LNCaP clone FGC (cell line): Measurements from ENCODE around the gene OTOGL.

Experiments used
- DNase-seq: peaks from one replicate; pipeline ENCODE4 v3.0.0-alpha.2; 2011; ENCODE audit warnings: low read depth
- H3K4me3 ChIP-seq: 2 replicates; pipeline ENCODE4 v1.5.1; 2011; ENCODE audit warnings: mild to moderate bottlenecking, low read depth, low read length, control low read depth
- TF ChIP-seq, protein P1 (sequence below): IDR thresholded peaks from 2 replicates; pipeline ENCODE4 v1.5.1; 2012; ENCODE audit warnings: mild to moderate bottlenecking; ENCODE audit not compliant: control insufficient read depth, insufficient read depth; ENCODE audit errors: extremely low read depth

Gene OTOGL

DNA sequence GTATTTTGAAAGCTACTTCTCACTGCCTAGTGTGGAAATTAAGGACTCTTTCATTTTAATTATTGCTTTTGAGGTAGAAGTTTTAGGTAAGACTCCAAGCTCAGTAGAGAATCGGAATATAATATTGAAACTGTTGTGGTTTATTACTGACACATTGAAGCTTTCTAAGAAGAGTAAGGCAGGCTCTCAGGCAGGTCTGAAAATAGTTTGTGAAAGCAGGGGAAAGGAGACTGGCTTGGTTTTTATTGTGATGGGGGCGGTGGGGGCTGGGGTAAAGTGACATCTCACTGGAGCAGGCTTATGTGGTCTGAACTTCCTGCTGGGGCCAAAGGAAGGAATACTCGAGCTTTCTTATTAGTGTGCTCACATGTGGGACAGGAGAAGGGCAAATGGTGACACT, 79.5 kb downstream of the OTOGL start:
- DNase-seq, result no peak
- no peak overlapping the region for H3K4me3 ChIP-seq
- TF ChIP-seq, protein P1, sequence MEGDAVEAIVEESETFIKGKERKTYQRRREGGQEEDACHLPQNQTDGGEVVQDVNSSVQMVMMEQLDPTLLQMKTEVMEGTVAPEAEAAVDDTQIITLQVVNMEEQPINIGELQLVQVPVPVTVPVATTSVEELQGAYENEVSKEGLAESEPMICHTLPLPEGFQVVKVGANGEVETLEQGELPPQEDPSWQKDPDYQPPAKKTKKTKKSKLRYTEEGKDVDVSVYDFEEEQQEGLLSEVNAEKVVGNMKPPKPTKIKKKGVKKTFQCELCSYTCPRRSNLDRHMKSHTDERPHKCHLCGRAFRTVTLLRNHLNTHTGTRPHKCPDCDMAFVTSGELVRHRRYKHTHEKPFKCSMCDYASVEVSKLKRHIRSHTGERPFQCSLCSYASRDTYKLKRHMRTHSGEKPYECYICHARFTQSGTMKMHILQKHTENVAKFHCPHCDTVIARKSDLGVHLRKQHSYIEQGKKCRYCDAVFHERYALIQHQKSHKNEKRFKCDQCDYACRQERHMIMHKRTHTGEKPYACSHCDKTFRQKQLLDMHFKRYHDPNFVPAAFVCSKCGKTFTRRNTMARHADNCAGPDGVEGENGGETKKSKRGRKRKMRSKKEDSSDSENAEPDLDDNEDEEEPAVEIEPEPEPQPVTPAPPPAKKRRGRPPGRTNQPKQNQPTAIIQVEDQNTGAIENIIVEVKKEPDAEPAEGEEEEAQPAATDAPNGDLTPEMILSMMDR, result no peak

DNA sequence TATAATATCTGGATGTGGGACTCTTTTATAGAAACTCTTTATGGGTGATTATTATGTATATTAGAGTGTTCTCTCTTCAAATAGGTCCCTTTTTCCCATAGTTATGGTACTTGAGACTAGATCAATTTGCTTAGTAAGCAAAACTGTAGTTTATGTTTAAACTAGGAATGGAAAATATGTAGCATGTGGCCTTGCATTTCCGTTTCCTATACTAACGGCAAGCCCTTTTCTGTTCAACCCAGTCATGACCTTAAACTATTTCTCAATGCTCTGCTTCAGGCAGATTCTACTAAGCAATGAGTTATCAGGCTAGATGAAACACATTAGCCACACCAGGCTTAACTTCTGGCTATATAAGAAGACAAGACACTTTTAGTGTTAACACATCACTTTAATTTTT, 84.6 kb downstream of the OTOGL start:
- no peak for DNase-seq
- no peak overlapping the region for H3K4me3 ChIP-seq
- TF ChIP-seq, protein P1, result no peak

DNA sequence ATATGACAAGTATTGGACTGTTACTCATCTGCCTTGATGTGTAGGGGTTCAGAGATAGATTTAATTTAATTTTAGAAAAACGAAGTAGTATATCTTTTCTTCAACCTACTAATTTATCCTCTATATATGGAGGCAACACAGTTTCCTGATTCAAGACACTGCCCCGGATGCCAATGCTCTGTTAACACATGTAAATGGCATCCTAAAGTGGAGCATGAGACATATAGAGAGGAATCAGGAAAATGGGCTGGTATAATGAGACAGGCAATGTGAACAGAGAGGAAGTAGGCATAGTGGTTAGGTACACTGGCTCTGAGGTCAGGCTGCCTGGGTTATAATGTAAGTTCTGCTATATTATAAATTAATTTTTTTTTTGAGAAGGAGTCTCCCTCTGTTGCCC, 85.6 kb downstream of the OTOGL start:
- H3K4me3 ChIP-seq, result no peak overlapping the region
- TF ChIP-seq, protein P1, result no peak
- no peak for DNase-seq

DNA sequence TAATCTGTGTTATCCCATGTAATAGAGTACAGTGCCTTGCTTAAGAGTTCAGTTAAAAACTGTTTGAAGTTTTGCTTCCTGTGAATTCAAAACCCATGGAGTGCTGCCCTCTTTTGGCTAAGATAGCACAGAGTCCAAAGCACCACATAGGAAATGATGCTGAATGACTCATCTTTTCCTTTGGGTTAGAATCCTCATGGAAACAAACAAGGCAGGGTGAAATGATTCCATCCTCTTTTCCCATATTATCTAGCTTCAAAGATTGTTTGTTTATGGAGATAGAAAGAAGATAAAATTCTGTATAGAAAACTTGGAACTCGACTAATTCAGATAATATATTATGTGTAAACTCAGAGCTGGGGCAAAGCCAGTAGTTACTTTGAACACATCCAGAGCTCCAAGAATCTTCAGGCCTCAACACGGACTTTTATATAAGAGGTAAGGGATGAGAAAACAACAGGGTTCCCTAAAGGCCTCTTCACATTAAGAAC, 87.4 kb downstream of the OTOGL start:
- DNase-seq, result peak; percentile 74
- no peak overlapping the region for H3K4me3 ChIP-seq
- TF ChIP-seq, protein P1, result peak; percentile 77

DNA sequence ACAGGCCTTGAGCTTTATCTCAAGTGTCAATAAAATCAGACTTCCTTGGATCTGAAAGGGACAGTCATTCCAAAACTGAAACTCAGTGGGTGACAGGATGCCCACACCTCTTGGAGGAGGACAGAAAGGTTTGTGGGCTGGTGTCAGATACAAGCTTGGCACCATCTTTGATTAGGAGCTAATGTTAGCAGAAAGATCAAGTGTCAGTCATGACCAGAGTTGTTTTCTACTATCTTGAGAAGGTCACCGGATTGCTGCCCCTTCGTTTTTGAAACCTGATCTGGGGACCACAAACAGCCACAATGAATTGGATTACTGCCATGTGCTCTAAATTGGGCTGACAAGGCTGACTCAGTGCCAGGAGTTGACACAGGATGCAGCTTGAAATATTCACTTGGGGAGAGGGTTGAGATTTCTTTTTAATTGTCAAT, 88.3 kb downstream of the OTOGL start:
- H3K4me3 ChIP-seq, result no peak overlapping the region
- TF ChIP-seq, protein P1, result no peak
- no peak for DNase-seq

DNA sequence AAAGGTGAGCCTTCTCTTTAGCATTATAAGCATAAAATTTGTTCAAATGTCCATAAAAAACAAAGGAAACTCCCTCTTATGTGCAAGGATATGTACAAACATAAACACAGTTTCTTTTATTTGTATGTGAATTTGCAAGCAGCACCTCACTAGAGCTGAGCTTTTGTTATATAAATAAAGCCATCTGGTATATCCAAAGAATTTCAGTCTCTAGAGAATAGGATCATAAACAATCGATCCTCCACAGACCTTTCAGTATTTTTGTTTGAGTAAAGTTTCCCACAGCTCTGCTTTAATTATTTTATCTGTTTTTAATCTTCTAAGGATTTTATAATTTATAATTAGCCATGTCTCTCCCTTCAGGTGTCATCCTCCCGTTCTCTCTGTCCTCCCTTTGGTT, 89.2 kb downstream of the OTOGL start:
- no peak overlapping the region for H3K4me3 ChIP-seq
- TF ChIP-seq, protein P1, result no peak
- DNase-seq, result no peak

DNA sequence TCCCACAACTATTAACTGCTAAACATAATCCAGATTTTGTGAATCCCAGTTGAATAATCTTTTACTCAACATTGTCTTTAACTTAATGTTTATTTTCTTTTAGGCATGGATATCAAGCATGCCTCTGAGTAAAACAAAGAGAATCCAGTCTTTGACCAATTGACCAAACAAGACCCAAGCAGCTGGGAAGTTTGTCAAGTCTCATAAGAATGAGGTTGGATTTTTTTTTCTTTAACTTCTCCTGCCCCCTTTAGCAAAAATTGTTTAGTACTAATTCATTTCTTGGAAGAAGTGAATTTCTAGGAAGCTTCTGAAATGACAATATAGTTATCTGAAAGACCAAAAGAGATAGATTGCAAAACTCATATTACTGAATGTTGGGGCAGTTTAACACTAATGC, 89.9 kb downstream of the OTOGL start:
- TF ChIP-seq, protein P1, result no peak

More for the DNA sequence above, 89.9 kb downstream of the OTOGL start:
- no peak for DNase-seq
- H3K4me3 ChIP-seq, result no peak overlapping the region
